ENCODE data around the gene MMP14.
A peak's percentile ranks its signal among the peaks of the same experiment; 100 is the strongest.
"Not testable (repeated sequence)": the region's sequence is repeated elsewhere in the genome, so short reads cannot be mapped to it uniquely, and the experiment has no call there.

Gene MMP14

DNA sequence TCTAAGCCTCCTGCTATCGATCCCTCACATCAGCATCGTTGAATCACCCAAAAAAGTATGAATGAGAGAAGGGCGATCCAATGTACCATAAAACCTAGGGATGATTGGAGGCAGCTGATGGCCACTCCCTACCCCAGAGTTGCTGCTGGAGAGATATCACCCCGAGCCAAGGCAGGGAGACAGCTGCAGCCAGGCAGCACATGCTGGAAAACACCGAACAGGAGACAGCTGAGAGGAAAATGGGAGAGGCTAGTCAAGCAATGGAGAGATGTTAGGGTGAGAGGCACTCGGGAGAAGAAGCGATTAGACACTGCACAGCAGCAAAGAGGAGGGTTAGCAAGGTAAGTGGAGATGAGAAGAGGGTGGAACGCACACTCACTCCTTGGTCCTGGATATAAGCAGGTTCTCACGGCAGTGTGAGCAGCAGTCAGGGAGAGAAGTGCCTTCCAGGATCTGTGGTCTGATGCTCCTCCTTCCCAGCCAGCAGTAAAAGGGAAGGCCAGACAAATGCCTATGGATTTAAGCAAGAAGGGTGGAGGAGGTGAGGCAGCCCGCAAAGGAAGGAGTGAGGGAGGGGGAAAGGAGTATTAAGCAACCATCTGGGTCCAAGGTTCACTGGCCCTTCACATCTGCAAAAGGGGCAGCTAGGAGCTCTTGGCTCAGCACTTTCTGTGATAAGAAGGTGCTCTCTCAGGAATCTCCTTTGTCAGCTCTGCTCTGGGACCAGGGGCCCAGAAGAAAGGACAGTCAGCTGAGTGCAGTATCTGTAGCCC, 21.3 kb upstream of the MMP14 start, which contains the start of gene SLC7A7:
TSS of gene SLC7A7 (minus strand) at position 495 of the 773 bp plus-strand sequence. CDS start 2,037 bp downstream, outside the sequence.
- no peak for DNase-seq

GRCh38 chr14:22819151-22819988, 17.0 kb upstream of the MMP14 start:
- no peak for DNase-seq

- no peak for DNase-seq
Observed at GRCh38 chr14:22820731-22821130, 15.7 kb upstream of the MMP14 start.

- DNase-seq = no peak
Observed at GRCh38 chr14:22821193-22822015, 15.0 kb upstream of the MMP14 start.

DNA sequence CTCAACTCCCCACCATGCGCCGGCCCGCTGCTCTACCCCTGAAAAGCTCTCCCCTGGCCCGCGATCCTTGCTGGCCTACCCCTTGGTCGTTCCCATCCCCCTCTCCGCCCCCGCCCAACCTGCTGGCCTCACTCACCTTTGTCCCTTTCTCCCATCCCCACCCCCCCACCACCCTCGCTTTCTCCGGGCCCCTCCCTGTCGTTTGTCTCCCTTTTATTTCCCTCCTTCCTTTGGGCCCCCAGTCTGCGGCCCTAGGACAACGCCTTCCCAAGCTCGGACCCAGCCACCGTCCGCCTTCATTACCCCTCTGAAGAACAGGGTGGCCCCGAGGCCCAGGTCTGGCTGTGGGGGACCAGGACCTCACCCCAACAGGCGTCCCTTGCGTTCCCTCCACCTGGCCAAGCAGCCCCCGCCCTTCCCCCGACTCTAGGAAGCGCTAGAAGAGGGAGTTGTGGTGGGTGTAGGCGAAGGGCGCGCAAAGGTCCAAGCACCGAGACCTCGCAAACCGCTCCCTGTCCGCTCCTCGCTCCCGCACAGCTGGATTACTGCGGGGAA, 14.3 kb upstream of the MMP14 start:
- no peak for DNase-seq

GRCh38 chr14:22822571-22823098, 13.8 kb upstream of the MMP14 start:
- DNase-seq = no peak

DNA sequence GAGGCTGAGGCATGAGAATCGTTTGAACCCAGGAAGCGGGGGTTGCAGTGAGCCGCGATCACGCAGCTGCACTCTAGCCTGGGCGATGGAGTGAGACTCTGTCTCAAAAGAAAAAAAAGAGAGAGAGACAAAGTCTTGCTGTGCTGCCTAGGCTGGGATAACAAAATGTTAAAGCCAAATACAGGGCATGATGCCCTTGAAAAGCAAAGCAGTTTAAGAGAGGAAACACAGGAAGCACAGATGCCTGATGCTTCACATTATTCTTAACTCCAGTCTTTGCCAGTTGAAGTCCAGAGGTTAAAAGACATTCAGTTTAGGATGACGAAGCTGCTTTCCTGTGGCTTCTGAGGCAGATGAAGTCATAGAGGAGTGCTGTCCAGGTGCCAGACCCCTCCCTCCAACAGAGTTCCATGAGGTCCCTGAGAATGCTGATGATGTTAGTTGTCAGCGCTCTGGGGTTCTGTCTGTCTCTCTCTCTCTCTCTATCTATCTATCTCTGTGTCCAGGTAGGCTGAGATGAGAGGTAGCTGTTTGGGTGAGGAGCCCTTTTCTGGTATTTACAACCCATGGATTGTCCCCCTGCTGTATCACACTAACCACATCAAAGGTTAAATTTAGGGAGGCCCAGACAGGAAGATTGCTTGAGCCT, 11.6 kb upstream of the MMP14 start:
- DNase-seq = no peak

DNA sequence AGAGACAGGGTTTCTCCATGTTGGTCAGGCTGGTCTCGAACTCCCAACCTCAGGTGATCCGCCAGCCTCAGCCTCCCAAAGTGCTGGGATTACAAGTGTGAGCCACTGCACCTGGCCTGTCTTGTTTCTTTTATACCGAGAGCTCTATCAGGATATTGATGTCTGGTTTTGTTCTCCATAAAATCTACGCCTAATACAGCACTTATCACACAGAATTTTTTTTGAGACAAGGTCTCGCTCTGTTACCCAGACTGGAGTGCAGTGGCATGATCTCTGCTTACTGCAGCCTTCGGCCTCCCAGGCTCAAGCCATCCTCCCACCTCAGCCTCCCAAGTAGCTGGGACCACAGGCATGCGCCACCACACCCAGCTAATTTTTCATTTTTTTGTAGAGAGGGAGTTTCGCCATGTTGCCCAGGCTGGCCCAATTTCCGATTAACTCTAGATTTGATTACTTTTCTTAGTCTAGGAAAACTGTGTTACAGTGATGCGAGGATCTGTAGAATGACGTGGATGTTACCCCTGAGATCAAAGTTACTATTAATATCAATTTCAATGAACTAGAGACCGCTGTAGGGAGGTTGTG, 7.2 kb upstream of the MMP14 start:
- DNase-seq = not testable (repeated sequence)

GRCh38 chr14:22829661-22830442, 6.5 kb upstream of the MMP14 start, which contains the start of gene MRPL52:
MRPL52 (plus strand) TSS chr14:22829887; CDS start chr14:22829913, 26 bp downstream.
- peak; percentile 78 for DNase-seq

GRCh38 chr14:22830443-22831010, 5.9 kb upstream of the MMP14 start:
- no peak for DNase-seq

DNA sequence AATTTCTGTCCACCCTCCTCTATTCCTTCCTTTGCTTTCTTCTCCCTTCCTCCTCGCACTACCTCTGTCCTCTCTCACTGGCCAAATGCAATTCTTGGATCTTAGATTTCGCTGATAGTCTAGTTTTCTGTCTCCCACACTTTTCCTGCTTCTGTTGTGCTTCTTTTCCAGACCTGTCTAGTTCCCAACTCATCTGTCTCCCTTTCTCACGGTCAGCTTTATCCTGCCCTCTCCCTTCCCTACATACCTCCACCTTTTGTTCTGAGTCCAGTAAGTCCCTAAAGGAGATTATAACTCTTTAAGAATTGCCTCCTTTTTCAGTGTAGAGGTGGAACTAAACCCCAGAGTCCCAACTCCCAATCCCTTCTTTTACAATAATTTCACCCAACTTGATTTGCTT, 880 bp upstream of the MMP14 start:
- DNase-seq = no peak

- DNase-seq = no peak
Observed at GRCh38 chr14:22837114-22837749, 847 bp downstream of the MMP14 start.

GRCh38 chr14:22837750-22838538, 1.6 kb downstream of the MMP14 start:
- DNase-seq = no peak

DNA sequence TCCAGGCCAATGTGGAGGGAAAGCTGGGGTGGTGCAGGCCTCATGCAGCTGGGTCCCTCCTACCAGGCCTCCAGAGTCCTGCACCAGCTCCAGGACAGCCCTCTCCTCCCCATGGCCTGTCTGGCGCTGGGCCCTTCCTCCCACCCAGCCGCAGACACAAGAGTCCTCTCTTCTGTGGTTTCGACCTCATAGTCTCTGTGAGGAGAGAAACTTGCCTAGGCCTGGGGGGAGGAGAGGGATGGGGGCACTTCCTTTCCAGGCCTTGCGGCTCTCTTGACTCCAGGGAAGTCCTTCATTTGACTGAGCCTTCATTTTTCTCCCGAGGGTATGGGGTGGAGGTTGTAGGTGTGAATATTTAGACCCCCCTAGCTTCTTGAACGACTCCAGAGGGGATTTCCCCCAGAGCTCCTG, 2.3 kb downstream of the MMP14 start:
- DNase-seq = no peak

DNA sequence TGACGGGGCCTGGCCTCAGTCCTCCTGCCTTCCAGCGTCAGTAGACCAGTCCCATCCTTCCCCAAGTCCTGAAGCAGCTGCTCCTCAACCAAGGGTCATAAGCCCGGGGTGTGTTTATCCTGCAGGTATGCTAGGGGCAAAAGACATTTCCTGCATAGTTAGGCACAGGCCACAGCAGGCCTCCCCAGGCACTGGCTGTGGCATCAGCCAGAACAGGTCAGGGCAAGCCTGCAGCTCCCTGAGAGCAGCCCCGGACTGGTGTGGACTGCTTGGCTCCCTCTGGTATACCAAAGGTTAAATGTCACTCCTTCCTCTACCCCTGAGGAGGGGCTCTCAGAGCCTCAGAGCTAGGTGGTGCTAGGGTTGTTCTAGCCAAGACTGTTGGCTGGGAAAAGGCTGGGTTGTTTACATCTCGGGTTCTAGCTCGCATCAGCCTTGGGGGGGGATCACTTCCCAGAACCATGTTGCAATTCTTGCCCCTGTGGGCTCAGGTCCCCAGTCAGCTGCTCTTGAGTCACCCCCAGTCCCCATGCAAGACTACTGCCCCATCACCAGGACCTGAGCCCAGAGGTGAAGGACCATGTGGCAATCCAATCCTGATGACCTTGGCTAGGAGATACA, 2.9 kb downstream of the MMP14 start:
- DNase-seq = no peak

- DNase-seq = no peak
Observed at GRCh38 chr14:22841311-22841710, 4.9 kb downstream of the MMP14 start.

- no peak for DNase-seq
Observed at GRCh38 chr14:22841769-22842168, 5.4 kb downstream of the MMP14 start.
